ENCODE data around the gene XXYLT1.

Gene XXYLT1

DNA sequence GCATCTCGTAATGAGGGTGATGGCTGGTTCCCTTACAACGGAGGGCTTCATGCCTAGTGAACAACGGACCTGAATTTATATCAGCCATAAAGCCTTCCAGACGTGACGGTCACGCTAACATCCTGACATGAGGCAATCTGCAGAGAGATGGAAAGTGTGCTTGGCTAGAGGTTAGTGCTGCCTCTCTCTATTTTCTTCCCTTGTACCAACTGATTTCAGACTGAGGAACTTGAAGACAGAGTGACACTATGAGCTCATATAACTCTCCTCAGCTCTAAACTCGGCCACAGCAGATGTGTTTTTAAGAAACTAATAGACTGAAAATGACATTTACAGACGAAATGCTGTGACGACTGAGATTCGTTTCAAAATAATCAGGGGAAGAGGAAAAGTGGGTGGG, 122.4 kb downstream of the XXYLT1 start:
- FAIRE-seq, result no peak

DNA sequence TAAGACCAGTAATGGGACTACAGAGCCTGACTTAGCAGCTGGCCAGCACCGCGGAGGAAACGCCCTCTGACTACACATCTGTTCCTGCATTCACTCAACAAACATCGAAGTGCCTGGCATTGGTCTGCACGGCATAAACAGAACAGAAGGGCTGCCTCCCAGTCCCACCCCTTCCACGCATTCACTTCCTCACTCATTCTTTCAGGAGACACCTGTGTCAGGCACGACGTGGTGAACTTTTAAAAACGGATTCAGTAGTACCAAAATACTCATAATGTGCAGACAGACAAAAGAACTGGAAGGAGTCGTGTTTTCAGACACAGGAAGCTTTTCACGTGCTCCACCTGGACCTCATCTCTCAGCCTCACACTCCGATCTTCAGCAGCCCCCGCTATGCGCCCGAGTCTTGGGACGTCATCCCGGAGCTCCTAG, 123.3 kb downstream of the XXYLT1 start:
- no peak for FAIRE-seq

DNA sequence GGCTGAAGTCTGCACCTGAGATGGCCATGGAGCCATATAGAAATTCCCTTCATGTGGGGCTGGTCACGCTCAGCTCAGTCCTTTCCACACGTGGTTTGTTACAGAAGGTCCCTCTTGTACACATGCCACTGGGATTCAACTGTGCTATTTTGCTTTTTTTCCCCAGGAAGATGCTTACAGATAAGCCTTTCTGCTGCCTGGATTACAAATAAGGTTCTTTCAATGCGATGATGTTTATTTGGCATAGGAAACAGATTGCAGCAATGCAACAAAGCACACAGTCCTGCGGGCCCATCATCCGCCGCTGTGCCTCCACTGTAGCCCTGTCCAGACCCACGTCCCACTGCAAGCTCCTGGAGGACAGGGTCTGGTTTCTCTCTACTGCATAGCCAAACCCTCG, 124.8 kb downstream of the XXYLT1 start:
- FAIRE-seq, result no peak

DNA sequence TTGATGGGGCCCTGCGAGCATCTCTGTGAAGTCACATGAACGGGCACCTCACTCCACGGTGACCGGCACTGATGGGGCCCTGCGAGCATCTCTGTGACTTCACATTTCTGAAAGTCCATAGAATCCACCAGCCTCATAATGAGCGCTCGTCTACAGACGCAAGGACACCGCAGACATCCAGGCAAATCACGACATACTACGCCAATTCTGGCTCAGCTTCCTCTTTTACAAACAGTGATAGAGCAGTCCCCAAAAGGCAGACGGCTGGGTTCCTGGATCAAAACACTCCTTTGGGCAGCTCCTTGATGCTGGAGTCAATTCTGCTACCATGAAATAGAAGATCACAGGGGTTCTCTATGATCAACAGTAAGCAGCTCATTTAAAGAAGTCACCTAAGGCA, 125.4 kb downstream of the XXYLT1 start:
- no peak for FAIRE-seq

DNA sequence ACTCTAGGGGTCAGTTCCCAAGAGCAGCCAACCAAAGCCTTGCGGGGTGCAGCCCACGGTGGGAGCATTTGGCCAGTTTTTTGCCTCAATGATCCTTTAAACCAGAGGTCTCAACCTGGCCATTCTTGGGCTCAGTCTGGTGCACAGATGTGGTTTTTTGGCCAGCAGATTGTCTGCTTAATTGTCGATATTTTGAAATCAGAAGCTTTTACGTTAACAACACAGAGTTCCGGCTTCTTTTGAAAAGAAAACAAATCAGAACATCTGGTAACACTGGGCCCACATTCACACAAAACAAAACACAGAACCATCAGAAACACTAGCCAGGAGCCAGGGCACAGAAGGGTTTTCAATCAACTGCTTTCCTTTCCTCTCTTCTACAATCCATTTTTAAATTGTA, 127.7 kb downstream of the XXYLT1 start:
- no peak for FAIRE-seq

DNA sequence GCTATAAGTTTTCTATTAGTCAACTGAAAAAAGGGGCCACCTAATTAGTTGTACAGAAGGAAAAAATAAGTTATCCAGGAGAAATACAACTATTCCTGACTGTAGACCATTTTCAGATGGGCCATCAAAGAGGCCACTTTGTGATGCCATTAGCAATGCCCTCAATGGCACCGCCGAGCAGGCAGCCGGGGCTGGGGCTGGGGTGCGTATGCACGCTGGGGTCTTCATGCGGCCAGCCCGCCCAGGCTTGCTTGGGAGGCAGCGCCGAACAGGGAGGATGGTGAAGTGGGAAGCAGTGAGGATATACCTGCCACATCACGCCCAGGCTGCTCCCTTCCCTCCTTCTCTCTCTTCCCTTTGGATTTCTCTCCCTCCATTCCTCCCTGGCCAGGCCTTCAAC, 128.4 kb downstream of the XXYLT1 start:
- FAIRE-seq, result no peak

DNA sequence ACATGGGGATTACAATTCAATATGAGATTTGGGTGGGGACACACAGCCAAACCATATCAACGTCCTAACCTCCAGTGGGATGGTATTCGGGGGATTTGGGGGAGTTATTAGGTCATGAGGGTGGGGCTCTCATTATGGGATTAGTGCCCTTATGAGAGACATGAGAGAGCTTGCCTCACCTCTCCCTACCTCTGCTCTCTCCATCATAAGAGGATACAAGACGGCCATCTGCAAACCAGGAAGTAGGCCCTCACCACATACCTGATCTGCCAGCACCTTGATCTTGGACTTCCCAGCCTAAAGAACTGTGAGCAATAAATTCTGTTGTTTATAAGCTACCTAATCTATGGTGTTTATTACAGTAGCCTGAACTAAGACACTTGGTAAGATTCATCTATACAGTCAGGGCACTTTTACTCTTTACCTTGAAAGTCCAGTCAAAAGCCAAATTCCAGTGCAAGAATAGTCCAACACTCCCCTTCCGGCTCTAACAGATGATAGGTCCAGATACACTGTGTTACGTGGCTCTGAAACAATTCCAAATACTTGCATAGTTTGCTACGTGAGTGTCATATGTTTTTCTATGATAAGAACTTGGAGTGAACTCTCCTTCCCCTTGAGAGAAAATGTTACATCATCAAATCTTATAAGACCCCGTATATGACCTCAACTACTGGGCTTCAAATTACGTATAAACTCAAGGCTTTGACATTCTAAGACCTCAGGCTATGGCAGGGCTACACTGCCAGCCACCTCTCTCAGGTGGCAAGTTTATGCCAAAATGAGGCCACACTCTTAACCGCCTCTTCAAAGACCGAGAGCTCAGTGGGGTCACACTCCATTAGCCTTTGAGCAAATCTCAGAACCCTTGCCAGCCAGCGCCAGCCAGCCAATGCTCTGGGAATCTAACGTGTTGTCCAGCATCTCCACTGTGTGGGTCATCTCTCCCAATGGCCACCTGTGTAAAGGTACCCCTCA, 129.9 kb downstream of the XXYLT1 start:
- FAIRE-seq, result no peak

DNA sequence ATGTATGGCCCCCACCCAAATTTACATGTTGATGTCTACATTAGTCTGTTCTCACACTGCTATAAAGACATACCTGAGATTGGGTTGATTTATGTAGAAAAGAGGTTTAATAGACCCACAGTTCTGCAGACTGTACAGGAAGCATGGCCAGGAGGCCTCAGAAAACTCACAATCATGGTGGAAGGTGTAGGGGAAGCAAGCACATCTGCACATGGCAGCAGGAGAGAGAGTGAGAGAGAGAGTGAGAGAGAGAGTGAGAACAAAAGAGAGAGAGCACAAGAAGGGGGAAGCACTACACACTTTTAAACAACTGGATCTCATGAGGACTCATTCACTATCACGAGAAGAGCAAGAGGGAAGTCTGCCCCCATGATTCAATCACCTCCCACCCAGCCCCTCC, 130.5 kb downstream of the XXYLT1 start:
- no peak for FAIRE-seq

DNA sequence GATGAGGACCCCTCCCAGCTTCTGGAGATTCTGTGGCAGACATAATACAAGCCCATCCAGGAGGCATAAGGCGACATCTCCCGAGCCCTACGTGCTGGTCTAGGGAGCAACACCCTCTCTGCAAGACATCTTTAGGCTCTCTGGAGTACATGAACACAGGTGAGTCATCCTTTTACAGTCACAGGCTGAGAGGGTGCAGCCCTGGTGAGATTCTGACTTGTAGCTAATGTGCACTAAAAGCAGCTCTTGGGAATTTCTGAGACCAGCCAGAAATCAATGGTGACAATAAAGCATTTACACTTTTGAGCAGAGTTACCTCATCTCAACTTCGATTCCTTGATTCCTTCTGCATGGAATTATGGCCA, 131.1 kb downstream of the XXYLT1 start:
- no peak for FAIRE-seq

DNA sequence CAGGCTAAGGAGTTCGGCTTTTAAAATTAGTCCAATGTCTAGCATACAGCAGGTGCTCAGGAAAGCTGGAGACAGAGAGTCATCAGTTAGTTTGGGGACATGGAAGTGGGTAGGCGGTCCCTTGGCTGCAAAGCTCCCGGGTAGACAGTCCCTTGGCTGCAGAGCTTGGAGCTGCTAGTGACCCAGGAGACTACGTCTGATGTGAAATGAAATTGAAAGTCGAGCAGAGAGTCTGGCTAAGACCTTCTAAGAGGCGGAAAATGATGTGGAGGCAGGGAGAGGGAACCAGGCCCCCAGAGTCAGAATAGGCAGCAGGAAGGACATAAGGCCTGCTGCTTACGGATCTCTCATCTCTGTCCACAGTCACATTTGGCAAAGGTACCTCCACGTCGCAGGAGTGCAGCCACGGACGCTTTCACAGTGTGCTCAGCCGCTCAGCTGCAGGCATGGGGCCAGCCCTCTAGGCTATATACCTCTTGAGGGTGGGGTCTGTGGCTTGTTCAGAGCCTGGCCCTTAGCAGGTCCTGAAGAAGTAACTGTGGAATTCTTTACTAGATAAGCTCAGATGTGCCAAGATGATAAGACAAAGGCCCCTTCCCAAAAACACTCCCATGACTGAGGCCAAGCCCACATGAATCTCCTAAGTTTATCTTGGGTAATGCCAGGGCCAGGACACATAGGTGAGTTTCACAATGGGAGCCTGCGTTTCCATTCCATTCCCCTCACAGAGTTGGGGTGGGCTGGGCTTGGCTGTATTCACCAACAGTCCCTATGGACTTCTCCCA, 131.7 kb downstream of the XXYLT1 start:
- FAIRE-seq, result no peak

DNA sequence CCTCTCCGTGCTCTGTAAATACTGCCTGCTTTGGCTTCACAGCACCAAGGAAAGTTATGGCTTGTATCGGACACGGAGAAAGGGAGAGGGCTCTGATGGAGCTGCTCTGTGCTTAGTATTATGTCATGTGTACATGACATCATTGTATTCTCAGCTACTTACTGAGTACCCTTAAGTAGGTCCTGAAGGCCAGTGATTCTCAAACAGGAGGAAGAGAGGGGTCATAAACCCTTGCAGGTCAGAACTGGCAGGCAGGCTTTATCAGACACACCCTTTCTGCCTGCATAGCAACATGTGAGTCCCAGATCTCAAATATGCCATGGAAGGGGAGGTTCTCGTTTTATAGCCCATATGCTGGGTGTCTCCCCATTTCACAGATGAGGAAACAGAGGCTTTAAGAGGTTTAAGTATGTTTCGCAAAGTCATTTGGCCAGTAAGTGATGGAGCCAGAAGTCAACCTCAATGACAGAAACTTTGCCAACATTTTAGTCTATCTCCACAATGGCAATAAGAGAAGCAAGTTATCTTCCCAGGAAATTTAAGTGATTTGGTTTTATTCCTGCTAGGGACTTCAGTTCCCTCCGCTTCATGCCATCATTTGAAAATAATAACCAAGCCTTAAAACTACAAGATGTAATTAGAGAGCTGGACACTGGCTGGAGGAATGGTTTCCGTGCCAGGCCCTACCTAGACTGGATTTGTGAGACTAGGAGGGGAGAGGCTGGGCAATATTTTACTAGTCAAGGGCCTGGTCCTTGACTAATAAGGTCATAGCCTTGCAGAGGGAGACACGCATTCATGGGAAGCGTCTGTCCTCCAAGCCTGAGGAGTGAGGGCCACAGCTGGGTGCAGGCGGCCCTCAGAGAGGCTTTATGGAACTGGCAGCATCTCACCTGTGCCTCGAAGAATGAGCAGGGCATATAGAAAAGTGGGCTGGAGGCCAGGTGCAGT, 133.0 kb downstream of the XXYLT1 start:
- no peak for FAIRE-seq

DNA sequence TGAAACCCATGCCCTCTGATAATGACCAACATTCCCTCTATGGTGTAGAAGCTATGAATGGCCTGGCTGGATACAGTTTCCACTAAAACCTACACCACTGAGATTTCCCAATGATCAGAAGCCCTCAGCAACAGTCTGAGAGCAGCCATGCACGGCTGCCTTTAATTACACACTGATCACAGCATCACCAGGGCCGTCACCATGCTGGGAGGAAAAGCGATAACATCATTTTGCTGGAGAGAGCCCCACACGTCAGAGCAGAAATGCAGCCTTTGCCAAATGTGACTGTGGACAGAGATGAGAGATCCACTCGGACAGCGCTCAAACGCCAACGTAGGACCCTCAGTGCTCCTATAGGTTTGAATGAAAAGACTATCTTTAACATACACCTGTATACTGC, 135.0 kb downstream of the XXYLT1 start:
- FAIRE-seq, result no peak

DNA sequence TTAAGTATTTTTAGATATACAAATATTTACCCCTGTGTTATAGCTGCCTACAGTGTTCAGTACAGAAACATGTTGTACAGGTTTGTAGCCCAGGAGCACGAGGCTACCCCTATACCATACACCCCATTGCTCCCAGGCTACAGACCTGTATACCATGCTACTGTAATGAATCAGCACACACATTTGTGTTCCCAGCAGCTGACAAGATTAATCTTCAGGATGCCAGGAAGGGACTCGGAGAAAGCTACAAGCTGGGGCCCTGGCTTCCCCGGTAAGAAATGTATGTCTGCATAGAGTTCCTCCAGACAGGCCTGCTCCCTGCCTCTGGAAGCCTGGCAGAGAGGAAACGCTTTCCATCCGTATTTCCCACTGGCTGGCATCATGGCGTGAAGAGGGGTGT, 136.5 kb downstream of the XXYLT1 start:
- FAIRE-seq, result no peak

DNA sequence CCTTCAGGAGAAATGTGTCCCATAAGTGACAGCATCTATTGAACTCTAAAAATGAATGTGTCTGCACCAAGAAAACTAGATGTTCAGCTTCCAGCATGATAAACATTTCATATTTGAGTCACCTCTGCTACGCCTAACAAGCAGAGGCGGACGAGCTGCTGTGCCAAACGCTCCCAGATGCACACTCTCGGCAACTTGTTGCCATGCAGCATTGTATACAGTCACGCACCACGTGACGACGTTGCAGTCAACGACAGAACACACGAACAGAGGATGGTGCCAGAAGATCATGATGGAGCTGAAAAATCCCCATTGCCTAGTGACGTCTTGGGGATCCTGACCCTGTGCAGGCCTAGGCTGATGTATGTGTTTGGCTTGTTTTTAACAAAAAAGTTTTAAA, 137.5 kb downstream of the XXYLT1 start:
- no peak for FAIRE-seq

DNA sequence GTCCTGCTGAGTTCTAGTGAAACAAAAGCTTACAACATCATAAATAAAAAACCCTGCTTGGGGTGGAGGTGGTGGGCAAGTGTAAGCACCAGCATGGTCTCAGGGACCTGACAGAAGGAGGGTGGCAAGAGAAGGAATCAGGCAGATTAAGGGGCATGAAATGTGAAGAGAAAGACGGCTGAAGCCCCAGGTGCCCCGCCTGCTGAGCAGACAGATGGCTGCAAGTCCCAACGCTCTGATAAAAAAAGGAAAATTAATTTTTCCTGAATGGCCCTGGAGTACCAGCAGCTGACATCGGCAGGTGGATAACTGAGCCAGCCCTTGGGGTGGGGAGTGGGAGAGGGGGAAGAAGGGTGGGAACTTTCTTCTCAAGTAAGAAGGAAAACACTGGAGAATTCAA, 137.9 kb downstream of the XXYLT1 start:
- FAIRE-seq, result no peak

DNA sequence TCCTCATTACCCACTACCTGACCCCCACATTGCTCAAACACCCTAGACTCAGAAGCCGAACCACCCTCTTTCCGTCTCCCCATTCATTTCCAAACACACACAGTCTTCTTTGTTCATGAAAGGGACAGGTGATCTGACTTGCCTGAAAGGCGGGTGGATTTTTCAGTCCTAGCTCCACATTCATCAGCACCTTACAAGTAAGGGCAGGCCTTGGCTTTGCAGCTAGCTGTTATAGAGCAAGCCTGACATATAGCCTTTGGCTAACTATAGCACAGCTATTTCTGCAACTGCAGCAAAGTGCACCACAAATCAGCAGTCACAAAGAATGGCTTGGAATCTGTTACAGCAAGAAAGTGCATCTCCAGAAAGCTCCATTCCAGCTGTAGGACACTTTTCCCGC, 139.8 kb downstream of the XXYLT1 start:
- FAIRE-seq, result no peak

DNA sequence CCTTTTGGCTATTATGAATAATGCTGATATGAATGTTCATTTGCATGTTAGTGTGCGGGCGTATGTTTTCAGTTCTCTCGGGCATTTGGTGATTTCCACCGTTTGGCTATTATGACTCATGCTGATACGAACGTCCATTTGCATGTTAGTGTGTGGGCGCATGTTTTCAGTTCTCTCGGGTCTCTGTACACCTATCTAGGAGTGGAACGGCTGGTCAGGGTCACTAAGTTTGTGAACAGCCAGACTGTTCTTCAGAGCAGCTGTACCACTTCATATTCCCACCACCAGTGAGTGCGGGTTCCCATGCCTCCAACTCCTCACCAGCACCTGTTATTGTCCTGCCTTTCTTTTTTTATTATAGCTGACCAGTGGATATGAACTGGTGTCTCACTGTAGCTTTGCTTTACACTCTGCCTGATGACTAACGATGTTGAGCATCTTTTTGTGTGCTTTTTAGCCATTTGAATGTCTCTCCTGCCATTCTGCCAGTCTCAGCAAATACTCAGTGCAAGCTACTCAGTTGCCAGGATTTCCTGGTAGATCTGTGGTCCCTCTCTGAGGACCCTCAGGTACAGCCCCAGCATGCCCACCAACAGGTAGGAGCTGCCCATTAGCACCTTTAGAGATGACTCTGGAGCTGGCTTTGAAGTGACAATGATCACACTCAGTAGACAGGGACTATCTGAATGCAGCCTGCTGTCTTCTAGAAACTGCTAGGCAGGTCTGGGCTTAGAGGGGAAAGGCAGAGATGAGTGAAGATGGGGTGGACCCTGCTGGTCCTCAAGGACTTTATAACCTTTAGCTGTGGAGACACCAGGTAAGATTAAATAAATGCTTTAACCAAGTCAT, 141.1 kb downstream of the XXYLT1 start:
- FAIRE-seq, result no peak

DNA sequence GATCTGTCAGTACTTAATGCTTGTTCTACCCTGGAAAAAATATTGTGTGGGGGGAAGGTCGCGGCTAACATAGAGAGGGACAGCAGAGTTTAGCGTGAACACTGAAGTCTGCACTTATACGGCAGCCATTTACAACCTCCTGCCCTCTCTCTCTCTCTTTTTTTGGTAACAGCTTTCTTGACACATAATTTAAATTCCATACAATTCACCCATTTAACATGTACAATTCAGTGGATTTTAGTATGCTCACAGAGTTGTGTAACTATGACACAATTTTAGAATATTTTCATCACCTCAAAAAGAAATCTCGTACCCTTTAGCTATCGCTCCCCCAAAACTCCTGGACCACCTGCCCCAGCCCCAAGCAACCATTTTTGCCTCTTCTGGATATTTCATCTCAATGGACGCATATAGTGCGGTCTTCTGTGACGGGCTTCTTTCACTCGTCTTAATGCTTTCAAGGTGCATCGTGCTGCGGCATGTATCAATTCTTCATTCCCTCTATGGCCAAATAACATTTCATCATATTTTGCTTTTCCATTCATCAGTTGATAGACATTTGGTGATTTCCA, 141.8 kb downstream of the XXYLT1 start:
- no peak for FAIRE-seq

DNA sequence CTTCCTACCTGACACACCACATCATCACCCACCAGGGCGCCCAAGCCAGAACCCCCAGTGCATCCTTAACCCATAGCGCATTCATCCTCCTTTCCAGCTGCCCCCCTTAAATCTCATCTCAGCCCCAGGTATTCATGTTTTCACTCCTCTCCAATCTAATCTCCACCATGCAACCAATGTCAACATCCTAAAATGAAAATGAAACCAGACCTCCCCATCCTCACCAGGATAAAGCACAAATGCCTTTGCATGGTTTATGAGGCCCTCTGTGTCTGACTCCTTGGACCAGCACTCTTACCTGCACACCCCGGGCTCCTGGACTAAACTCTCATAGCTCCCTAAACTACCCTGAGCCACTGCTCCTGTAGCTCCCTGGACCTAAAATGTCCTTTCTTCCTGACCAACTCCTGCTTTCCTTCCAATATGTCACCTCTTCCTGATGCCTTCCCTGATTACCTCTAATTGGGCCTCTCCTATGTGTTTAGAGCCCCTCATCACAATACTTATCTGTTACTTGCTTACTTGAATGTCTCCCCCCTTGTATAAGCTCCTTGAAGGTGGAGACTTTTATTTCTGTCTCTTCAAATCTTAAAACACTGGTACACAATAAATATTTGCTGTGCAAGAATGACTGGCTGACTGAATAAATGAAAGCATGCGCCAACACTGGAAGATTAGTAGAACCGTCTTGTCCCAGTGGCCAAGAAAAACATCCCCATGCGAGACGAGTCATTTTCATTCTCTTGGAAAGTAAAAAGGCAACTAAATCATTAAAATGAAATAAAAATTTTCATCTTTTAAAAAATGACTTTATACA, 142.5 kb downstream of the XXYLT1 start:
- FAIRE-seq, result no peak

DNA sequence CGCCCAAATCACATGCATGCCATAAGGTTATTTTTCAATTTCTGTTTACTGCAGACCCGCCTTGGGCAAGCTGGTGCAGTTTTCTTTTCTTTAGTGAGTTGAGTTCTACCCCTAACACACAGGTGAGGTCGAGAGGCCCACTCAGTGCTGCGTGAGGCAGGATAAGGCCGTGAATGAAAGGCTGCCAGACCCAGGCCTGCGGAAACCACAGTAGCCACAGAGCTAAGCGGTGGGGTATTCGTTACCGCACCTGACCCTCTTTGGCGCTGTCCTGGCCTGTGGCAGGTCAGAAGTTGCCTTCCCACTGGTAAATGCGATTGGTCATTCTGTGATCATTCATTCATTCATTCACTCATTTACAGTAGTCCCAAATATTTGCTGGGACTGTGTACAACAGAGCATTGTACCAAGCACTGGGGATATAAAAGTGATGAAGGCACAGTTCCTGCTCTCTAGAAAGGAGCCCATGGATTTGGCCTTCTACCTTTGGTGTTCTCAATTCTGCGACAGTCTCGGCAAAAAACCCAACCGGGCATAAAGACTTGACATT, 144.8 kb downstream of the XXYLT1 start:
- FAIRE-seq, result no peak

Data from islet of Langerhans (tissue), 1 donor.